Measurements from ENCODE around the gene KSR1. TPM values are rescaled to one million over a fixed set of nuclear protein-coding genes. Genes with fewer than 3 reads are reported as not detected.
"Not testable (repeated sequence)": the region's sequence is repeated elsewhere in the genome, so short reads cannot be mapped to it uniquely, and the experiment has no call there.

KSR1 gene
- total and polyA plus RNA-seq, 2 of the 8 experiments (the other 6 are each of a cell fraction or from before 2014, with no cell fraction given): 14.1 to 34.7 TPM

DNA sequence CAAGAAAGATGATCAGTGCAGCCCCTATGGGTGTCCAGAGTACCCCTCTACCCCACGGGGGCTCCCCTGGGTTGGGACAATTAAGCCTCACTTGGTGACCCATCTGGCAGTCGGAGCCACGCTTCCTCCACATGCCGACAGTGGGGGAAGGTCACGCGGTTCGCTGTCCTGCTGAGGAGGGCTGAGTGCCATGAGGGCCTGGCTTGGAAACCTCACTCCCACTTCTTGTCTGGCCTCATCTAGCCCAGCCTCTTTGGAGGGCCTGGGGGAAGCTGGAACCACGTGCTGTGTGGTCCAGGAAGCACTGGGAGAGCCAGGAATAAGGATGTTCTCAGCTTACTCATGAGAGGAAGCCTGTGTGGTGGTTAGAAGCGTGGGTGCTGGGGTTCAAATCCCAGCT is 176.5 kb downstream of the KSR1 start:
- POLR2A ChIA-PET (ENCODE audit: partially characterized antibody); H3K4me3 ChIP-seq (ENCODE audit: extremely low read depth in 1 of 4, insufficient read depth in 2 of 4, low read depth in 3 of 4, low read length in 4 of 4); H3K79me1 ChIP-seq (ENCODE audit: low read depth, low read length); H4K91ac ChIP-seq (replicated peaks; ENCODE audit: insufficient read length, low read length); H2BK15ac ChIP-seq (ENCODE audit: low read length); H2BK20ac ChIP-seq (ENCODE audit: low read length); H3K23me2 ChIP-seq (ENCODE audit: low read depth, low read length); H3K18ac ChIP-seq (ENCODE audit: extremely low read depth, low read length); H4K8ac ChIP-seq (ENCODE audit: extremely low read depth, insufficient read depth, low read length); H3K9me3 ChIP-seq (ENCODE audit: insufficient read depth in 2 of 2, low read depth in 1 of 2, low read length in 1 of 2); FAIRE-seq; DNase-seq (ENCODE audit: low read depth in 1 of 2, low spot score in 2 of 2); H2AK5ac ChIP-seq (ENCODE audit: low read depth, low read length); H2BK5ac ChIP-seq (ENCODE audit: low read depth, low read length); H2AFZ ChIP-seq (ENCODE audit: low read length); H2BK120ac ChIP-seq (replicated peaks; ENCODE audit: low read depth, low read length); H3K9ac ChIP-seq (replicated peaks in 1 of 4; ENCODE audit: extremely low read depth in 1 of 4, low read depth in 3 of 4, low read length in 3 of 4); H3K27ac ChIP-seq (ENCODE audit: low read depth, low read length); H3K23ac ChIP-seq (ENCODE audit: insufficient read length); H4K20me1 ChIP-seq (replicated peaks in 1 of 2; ENCODE audit: control insufficient read depth in 1 of 2, insufficient read depth in 2 of 2, low read length in 2 of 2); H3K27me3 ChIP-seq (replicated peaks in 1 of 4; ENCODE audit: control insufficient read depth in 3 of 4, extremely low read depth in 1 of 4, insufficient read depth in 3 of 4, low read length in 3 of 4); H3K4me1 ChIP-seq (replicated peaks in 1 of 4; ENCODE audit: control insufficient read depth in 3 of 4, insufficient read depth in 4 of 4, low read length in 3 of 4); H3K14ac ChIP-seq (ENCODE audit: insufficient read length); H3K56ac ChIP-seq (replicated peaks; ENCODE audit: insufficient read length, low read depth, low read length); H3K4ac ChIP-seq (replicated peaks; ENCODE audit: insufficient read length, low read depth, low read length); H3K36me3 ChIP-seq (ENCODE audit: control insufficient read depth in 2 of 4, insufficient read depth in 4 of 4, low read length in 3 of 4); H3K79me2 ChIP-seq (ENCODE audit: control insufficient read depth in 1 of 2, insufficient read depth in 2 of 2, low read length in 2 of 2); H3K4me2 ChIP-seq (ENCODE audit: insufficient read depth in 1 of 2, low read depth in 2 of 2, low read length in 2 of 2); H2BK12ac ChIP-seq (ENCODE audit: low read depth, low read length); H4K5ac ChIP-seq (ENCODE audit: insufficient read length, low read depth, low read length): not testable (repeated sequence)
- WGBS, 2 experiments (ENCODE audit: extremely low coverage in 1 of 2, insufficient coverage in 1 of 2, insufficient read length in 1 of 2, insufficient replicate concordance in 2 of 2, low coverage in 1 of 2, low lambda C conversion rate in 2 of 2, missing lambda C conversion rate in 1 of 2): 89% methylated on average over 9 of the region's 9 CpGs; no CpG with 5 or more reads in 1 of the 2 experiments
- CTCF ChIA-PET (ENCODE audit: partially characterized antibody): interaction anchor here (1.1 to 6.5 kb wide), 9 partner anchors 13 to 278 kb away, joined by 3 to 65 read pairs (median 6); no protein-coding TSS in a partner anchor

Data from H1 (cell line).